ENCODE data around the gene BICRAL. TPM values are rescaled to one million over a fixed set of nuclear protein-coding genes. Genes with fewer than 3 reads are reported as not detected.

BICRAL gene
- total RNA-seq, 1 donor from 2014 or later: 20.7 TPM

GRCh38 chr6:42916288-42916687 lies 134.4 kb downstream of the BICRAL start:
- intact Hi-C loops (cut with DNase I): no loop called here
- H3K4me1 ChIP-seq: peaks cover 7% of the 10 kb centered on the region
- H3K27me3 ChIP-seq (ENCODE audit: low read depth): peaks cover 7% of the 10 kb centered on the region
- no peak for TF ChIP-seq CTCF (IDR thresholded peaks at IDR 0.05)
- H3K9me3 ChIP-seq: no peaks in the 10 kb centered on the region
- no peak for ATAC-seq
- DNase-seq: no peak
- H3K27ac ChIP-seq: no peak overlapping the region
- H3K36me3 ChIP-seq: no peaks in the 10 kb centered on the region
- H3K4me3 ChIP-seq: no peak overlapping the region

Other genes starting within 250 kb of the BICRAL start
- 39.6 TPM for gene UBR2, start 218.0 kb upstream of the BICRAL start, total RNA-seq
- 0.68 TPM for gene PRPH2, start 59.5 kb upstream of the BICRAL start, total RNA-seq
- 19.3 TPM for gene TBCC, start 35.9 kb upstream of the BICRAL start, total RNA-seq
- 64.5 TPM for gene RPL7L1, start 97.6 kb downstream of the BICRAL start, total RNA-seq
- 9.8 TPM for gene PTCRA, start 134.0 kb downstream of the BICRAL start, total RNA-seq
- gene CNPY3, start 147.4 kb downstream of the BICRAL start, total RNA-seq: 84.0 TPM
- 2.4 TPM for gene GNMT, start 178.7 kb downstream of the BICRAL start, total RNA-seq
- 33.3 TPM for gene PEX6, start 197.1 kb downstream of the BICRAL start, total RNA-seq
- gene PPP2R5D, start 202.5 kb downstream of the BICRAL start, total RNA-seq: 24.5 TPM
- 44.8 TPM for gene MEA1, start 231.9 kb downstream of the BICRAL start, total RNA-seq
- 59.3 TPM for gene KLHDC3, start 232.2 kb downstream of the BICRAL start, total RNA-seq
- gene RRP36, start 239.6 kb downstream of the BICRAL start, total RNA-seq: 35.3 TPM

Data from lower lobe of right lung (tissue), 2 donors.